ENCODE measurements around the gene CCDC81.

The CCDC81 gene

GRCh38 chr11:86469491-86470388, 95.1 kb downstream of the CCDC81 start:
- DNase-seq = no peak

Measured in NK-92 treated with Interleukin-12 subunit alpha and Interleukin-12 subunit beta, amount 100 ng/mL, for 24 hours (cell line).